Osteocyte (in vitro differentiated cells): ENCODE measurements around the gene BAIAP3. TPM values are rescaled to one million over a fixed set of nuclear protein-coding genes. Genes with fewer than 3 reads are reported as not detected.
A peak's percentile ranks its signal among the peaks of the same experiment; 100 is the strongest.

ENCODE experiments used
- DNase-seq: peaks from one replicate; pipeline ENCODE4 v3.0.0; 2021; ENCODE audit warnings: mixed read lengths; ENCODE audit not compliant: unreplicated experiment; ENCODE audit errors: extremely low spot score
- H3K27ac Mint-ChIP-seq: one replicate; pipeline ENCODE4 v1.8.0; 2021; ENCODE audit warnings: mild to moderate bottlenecking, mixed read lengths; ENCODE audit not compliant: unreplicated experiment
- H3K27me3 Mint-ChIP-seq: one replicate; pipeline ENCODE4 v1.8.0; 2021; ENCODE audit warnings: mixed read lengths; ENCODE audit not compliant: unreplicated experiment
- H3K36me3 Mint-ChIP-seq: one replicate; pipeline ENCODE4 v1.8.0; 2021; ENCODE audit warnings: mixed read lengths; ENCODE audit not compliant: unreplicated experiment
- H3K4me1 Mint-ChIP-seq: one replicate; pipeline ENCODE4 v1.8.0; 2021; ENCODE audit warnings: mixed read lengths; ENCODE audit not compliant: unreplicated experiment
- H3K4me3 Mint-ChIP-seq: one replicate; pipeline ENCODE4 v1.8.0; 2021; ENCODE audit warnings: mild to moderate bottlenecking, moderate library complexity, mixed read lengths; ENCODE audit not compliant: unreplicated experiment
- H3K9me3 Mint-ChIP-seq: one replicate; pipeline ENCODE4 v1.8.0; 2021; ENCODE audit warnings: mixed read lengths; ENCODE audit not compliant: unreplicated experiment
- CTCF ChIP-seq: fragments of 200-600 bp; sonication (generic); IDR thresholded peaks from 2 replicates; pipeline ENCODE4 v1.5.0; 2021; ENCODE audit warnings: antibody characterized with exemption, mild to moderate bottlenecking, moderate library complexity
- total RNA-seq: library from RNA; stranded (reverse); gene quantifications from 2 replicates; pipeline ENCODE4 v1.2.1, GENCODE V29; 2021

BAIAP3 gene
- total RNA-seq, 1 donor from 2014 or later: 0.48 TPM

- peaks cover 10% of the 10 kb centered on the region for H3K36me3 Mint-ChIP-seq
- H3K4me3 Mint-ChIP-seq: peak overlapping the region; percentile 85
- no peaks in the 10 kb centered on the region for H3K9me3 Mint-ChIP-seq
- H3K27me3 Mint-ChIP-seq: no peaks in the 10 kb centered on the region
- peak overlapping the region; percentile 86 for H3K27ac Mint-ChIP-seq
- no peak for DNase-seq
- no peak for TF ChIP-seq CTCF
- peaks cover 29% of the 10 kb centered on the region for H3K4me1 Mint-ChIP-seq
Measured at GRCh38 chr16:1311212-1311737, 22.2 kb upstream of the BAIAP3 start.

- no peak for DNase-seq
- no peaks in the 10 kb centered on the region for H3K9me3 Mint-ChIP-seq
Measured at GRCh38 chr16:1311738-1312466, 21.5 kb upstream of the BAIAP3 start.

GRCh38 chr16:1312467-1312816 lies 21.0 kb upstream of the BAIAP3 start:
- Mint-ChIP-seq H3K4me3 (peak overlapping the region; percentile 22), H3K27ac (no peak overlapping the region), H3K9me3 (no peaks in the 10 kb centered on the region), H3K36me3 (peaks cover 19% of the 10 kb centered on the region), H3K27me3 (no peaks in the 10 kb centered on the region), H3K4me1 (peaks cover 29% of the 10 kb centered on the region)
- DNase-seq: no peak
- no peak for TF ChIP-seq CTCF

More at GRCh38 chr16:1311738-1312466, 21.5 kb upstream of the BAIAP3 start:
- H3K36me3 Mint-ChIP-seq: peaks cover 16% of the 10 kb centered on the region
- no peak for TF ChIP-seq CTCF
- H3K27me3 Mint-ChIP-seq: no peaks in the 10 kb centered on the region
- no peak overlapping the region for H3K27ac Mint-ChIP-seq
- H3K4me3 Mint-ChIP-seq: peak overlapping the region; percentile 85
- peaks cover 29% of the 10 kb centered on the region for H3K4me1 Mint-ChIP-seq

GRCh38 chr16:1312903-1313302 lies 20.5 kb upstream of the BAIAP3 start:
- Mint-ChIP-seq H3K4me3 (peak overlapping the region; percentile 22), H3K36me3 (peaks cover 23% of the 10 kb centered on the region), H3K27me3 (no peaks in the 10 kb centered on the region), H3K4me1 (peaks cover 29% of the 10 kb centered on the region), H3K27ac (no peak overlapping the region), H3K9me3 (no peaks in the 10 kb centered on the region)
- no peak for DNase-seq
- TF ChIP-seq CTCF: no peak

- Mint-ChIP-seq H3K4me1 (peaks cover 29% of the 10 kb centered on the region), H3K9me3 (no peaks in the 10 kb centered on the region), H3K27ac (no peak overlapping the region), H3K36me3 (peaks cover 32% of the 10 kb centered on the region), H3K4me3 (no peak overlapping the region), H3K27me3 (no peaks in the 10 kb centered on the region)
- DNase-seq: no peak
- no peak for TF ChIP-seq CTCF
Measured at GRCh38 chr16:1313721-1314369, 19.6 kb upstream of the BAIAP3 start.
